ENCODE data around the gene CPT2. TPM values are rescaled to one million over a fixed set of nuclear protein-coding genes. Genes with fewer than 3 reads are reported as not detected.

The CPT2 gene
- 8.7 and 12.3 TPM in 2 replicates for total RNA-seq

DNA sequence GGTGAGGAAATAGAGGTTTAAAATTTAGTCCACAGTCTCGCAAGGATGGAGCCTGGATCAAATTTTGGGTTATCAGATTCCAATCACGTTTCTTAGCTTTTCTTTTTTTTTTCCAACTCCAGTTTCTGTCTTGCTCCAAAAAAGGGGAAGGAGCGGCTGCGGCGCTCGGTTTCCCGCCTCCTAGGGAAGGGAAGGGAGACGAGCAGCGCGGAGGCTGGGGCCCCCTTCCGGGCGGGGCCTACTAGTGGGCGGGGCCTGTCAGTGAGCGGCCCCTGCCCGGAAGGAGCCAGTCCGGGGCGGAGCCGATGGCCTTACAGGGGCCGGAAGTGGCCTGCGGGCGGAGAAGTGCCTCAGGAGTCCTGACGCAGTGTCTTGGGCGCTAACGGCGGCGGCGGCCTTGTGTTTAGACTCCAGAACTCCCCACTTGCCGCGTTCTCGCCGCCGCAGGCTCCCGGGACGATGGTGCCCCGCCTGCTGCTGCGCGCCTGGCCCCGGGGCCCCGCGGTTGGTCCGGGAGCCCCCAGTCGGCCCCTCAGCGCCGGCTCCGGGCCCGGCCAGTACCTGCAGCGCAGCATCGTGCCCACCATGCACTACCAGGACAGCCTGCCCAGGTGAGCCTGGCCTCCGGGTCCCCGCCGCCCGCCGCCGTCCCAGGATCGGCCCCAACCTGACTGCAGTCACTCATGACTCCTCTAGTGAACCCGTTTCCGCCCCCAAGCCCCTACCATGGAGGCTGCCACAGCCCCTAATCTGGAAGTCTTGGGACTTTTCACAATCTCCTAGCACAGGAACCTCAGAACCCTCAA lies at the start of gene CPT2:
Gene CPT2 (plus strand): TSS at position 340 of the 806 bp plus-strand sequence. CDS start 120 bp downstream, at position 460.
- DNase-seq (ENCODE audit: low read depth in 2 of 2) = peak; percentile 37 to 83

DNA sequence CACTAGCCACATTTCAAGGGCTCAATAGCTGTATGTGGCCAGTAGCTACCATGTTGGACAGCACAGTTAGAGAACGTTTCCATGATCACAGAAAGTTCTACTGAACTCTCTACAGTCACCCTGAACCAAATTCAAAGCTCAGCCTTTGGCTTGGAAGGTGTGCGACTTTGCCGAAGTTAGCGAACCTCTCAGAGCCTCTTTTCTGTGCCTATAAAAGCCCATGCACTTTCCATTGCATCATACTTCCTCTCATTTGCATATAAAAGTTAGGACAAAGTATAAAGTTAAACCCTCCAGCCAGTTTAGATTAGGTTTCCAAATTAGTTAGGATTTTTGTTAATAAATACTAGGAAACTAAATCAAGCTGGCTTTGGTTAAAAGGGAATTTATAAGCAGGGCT lies 49.5 kb upstream of the CPT2 start:
- DNase-seq (ENCODE audit: low read depth in 2 of 2) = no peak

DNA sequence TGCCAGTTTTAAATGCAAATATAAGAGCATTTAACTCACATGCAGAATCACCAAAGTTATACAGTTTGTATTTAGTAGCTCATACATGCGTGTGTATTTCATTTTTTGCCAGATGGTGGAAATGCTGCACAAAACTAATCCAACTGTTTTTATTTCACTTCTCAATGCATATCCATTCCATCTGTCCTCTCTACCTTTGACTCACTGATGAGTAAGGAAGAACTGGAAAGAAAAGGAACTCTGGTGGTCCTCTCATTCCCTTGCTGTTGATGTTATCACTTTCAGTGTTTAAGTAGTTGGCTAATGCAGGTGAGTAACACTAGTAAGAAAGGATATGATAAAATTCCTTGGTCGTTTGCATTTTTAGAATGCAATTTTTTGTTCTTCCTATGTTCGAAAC lies 48.5 kb upstream of the CPT2 start:
- no peak for DNase-seq (ENCODE audit: low read depth in 2 of 2)

DNA sequence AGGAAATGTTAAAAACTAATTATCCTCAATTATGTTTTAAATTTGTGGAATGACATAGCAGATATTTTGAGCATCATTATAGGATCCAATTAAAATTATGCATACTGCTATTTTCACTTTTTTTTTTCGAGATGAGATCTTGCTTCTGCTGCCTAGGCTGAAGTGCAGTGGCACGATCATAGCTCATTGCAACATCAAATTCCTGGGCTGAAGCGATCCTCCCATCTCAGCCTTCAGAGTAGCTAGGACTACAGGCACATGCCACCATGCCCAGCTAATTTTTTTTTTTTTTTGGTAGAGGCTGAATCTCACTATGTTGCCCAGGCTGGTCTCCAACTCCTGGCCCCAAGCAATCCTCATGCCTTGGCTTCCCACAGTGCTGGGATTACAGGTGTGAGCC lies 42.9 kb upstream of the CPT2 start:
- DNase-seq (ENCODE audit: low read depth in 2 of 2) = no peak

DNA sequence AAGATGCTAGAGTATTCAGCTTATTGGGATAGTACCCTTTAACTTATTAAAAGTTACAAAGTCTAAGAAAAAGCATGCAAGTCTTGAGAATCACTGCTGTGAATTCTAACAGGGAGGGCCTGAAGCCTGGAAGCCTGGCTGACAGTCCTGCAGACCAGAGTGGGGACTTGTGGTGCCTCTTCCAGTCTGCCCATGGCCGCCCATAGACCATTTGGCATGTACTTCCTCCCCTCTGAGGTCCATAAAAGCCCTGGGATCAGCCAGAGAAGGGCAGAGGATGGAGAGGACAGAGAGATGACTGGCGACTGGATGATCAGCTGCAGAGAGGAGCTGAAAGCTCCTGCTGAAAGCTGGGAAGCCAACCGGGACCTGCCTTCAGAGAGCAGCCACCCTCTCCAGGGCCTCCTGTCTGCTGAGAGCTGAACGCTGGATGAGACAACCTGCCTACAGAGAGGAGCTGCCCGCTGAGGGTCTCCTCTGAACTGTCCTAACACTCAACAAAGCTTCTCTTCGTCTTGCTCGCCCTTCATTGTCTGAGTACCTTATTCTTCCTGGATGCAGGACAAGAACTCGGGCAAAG lies 41.7 kb upstream of the CPT2 start:
- DNase-seq (ENCODE audit: low read depth in 2 of 2) = no peak

DNA sequence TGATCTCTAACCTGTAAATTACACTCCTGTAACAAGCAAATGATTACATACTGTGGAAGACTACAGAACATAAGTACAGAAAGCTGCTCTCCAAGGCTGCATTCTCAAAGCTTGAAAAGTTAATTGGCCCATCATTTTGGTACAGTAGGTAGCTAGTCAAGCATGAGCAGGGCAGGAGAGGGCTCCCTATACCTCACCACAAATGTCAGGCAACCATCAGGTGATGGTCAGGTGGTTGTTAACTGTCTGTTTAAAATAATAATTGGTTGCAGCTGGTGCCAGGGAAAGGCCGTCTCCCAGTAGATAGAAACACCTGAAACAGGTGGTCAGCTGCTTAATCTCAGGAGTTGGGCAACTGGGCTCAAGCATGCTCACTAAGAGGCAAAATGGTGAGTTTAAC lies 41.1 kb upstream of the CPT2 start:
- no peak for DNase-seq (ENCODE audit: low read depth in 2 of 2)

DNA sequence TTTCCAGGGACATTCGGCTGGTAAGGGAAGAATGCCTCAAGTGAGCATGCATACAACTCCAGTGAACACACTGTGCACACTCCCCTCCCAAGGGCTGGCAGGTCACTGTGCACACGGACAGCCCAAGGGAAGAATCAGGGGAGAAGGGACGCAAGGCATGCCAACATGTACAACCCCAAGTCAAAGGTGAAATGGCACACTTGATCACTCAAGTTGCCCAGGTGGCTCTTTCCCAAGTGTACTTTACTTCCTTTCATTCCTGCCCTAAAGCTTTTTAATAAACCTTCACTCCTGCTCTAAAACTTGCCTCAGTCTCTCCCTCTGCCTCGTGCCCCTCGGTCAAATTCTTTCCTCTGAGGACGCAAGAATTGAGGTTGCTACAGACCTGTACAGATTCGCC lies 40.7 kb upstream of the CPT2 start:
- DNase-seq (ENCODE audit: low read depth in 2 of 2) = no peak

DNA sequence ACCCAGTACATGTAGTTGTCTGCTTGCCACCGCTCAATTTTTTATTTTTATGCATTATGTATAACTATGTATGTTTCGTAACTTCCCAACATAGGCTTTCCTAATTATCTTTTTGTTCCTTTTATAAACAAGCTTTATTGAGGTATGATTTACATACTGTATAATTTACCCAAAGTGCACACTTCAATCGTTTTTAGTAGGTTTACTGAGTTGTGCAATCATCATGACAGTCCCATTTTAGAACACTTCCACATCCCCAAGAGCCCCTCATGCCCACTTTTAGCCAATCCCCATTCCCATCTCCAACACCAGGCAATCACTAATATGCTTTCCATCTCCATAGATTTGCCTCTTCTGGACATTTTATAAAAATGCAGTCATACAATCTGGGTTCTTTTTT lies 39.8 kb upstream of the CPT2 start:
- DNase-seq (ENCODE audit: low read depth in 2 of 2) = no peak

DNA sequence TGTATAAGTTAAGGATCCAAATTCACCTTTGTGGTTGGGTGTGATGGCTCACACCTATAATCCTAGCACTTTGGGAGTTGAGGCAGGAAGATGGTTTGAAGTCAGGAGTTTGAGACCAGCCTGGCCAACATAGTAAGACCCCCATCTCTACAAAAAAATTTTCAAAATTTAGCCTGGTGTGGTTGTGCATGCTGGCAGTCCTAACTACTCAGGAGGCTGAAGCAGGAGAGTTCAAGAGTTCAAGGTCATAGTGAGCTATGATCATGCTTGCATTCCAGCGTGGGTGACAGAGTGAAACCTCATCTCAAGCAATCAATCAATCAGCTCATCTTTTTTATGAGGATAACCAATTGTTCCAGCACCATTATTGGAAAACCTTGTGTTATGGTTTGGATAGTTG lies 37.7 kb upstream of the CPT2 start:
- DNase-seq (ENCODE audit: low read depth in 2 of 2) = no peak

DNA sequence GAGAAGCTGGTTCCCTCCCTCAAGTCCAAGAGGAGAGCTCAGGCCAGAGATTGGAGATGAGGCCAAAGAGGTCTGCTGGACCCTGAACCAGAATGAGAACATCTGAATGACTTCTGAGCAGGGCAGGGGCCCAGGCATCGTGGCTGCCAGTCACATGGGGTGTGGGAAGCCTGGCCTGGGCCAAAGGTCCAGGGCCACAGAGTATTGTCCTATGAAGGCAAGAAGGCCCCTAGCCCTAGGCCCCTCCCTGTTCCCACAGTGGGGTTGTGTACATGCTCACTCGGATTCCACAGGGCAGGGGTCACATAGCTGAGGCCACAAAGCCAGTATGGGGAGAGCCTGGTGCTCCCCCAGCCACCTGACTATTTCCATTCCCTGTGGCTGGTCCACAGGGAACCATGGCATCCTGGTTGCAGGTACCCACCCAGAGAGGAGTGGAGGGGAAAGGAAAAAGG lies 35.7 kb upstream of the CPT2 start:
- DNase-seq (ENCODE audit: low read depth in 2 of 2) = no peak

DNA sequence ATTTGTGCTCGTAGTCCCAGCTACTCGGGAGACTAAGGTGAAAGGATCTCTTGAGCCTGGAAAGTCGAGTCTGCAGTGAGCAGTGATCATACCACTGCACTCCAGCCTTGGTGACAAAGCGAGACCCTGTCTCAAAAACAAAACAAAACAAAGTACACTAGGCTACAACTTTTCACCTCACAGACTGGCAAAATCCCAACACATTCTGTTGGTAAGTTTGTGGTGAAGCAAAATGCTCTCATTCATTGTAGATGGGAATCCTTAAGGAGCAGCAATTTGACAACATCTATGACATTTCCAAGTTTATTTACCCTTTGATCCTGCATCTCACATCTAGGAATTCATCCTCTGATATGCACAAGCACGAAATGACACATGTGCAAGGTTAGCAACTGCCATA lies 34.0 kb upstream of the CPT2 start:
- no peak for DNase-seq (ENCODE audit: low read depth in 2 of 2)

DNA sequence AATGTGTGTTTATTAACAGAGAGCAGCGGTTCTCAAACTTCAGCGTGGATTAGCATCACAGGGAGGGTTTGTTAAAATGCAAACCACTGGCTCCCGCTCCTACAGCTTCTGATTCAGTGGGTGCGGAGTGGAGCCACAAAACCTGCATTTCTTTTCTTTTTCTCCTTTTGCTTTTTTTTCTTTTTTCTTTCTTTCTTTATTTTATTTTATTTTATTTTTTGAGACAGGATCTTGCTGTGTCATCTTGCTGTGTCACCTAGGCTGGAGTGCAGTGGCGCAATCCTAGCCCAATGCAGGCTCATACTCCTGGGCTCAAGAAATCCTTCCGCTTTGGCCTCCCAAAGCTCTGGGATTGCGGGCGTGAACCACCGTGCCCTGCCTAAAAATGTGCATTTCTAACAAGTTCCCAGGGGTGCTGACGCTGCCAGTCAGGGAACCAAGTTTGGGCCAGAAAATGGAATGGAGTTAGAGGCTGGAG lies 33.3 kb upstream of the CPT2 start:
- DNase-seq (ENCODE audit: low read depth in 2 of 2) = no peak

DNA sequence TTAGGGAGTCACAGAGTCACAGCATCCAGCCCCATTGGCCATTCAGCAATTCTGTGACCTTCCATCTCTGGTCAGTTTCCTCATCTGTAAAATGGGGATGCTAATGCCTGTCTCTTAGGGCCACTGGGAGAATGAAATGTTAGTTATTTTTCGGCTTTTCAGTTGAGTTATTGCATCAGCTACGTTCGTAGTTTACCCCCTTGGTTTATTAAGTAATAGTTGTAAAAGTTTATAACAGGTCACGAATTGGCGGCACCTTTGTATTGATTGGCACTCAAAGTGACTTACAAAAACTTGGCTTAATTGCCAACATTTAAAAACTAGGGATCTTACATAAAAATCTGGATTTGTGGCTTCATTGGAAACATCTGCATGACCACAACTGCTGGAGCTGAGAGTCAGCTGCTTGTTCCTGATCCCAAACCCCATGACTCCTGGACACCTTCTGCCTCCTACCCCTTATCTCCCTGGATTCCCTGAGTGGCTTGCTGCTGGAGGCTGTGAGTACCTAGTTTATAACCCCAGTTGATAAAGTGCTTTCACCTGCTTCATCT lies 31.1 kb upstream of the CPT2 start:
- no peak for DNase-seq (ENCODE audit: low read depth in 2 of 2)

DNA sequence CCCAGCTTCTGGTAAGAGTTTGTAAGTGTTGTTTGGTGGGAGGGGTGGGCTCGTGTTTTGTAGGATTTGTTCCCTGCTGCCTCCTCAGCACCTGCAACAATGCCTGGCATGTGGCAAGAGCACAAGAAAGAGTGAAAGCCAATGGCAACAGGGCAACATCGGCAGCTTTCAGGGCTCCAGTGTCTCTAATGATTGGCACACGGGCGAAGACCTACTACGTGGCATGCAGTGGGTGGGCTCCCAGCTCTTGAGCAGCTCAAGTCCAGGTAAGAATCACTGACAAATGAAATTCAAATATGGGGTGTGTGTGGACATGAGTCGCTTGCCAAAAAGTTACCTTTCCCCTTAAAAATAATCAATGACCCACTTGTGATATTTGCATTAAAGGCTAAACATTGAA lies 30.3 kb upstream of the CPT2 start:
- no peak for DNase-seq (ENCODE audit: low read depth in 2 of 2)

DNA sequence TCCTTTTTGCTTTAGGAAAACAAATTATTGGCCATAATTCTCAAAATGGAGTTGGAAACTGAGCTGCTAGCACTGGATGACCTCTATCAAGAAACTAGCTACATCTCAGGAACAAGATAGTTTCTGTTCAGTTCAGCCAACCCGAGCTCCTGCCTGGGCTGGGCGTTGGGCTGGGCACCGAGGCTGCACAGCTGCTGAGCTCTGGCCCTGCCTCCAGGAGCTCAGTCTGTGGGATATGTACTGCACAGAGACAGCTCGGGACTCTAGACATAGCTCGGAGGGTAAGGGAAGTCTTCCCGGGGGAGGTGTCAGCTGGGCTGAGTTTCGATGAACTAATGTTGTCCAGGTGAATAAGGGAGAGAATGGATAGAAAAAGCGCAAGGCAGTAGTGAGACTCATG lies 29.7 kb upstream of the CPT2 start:
- DNase-seq (ENCODE audit: low read depth in 2 of 2) = no peak

DNA sequence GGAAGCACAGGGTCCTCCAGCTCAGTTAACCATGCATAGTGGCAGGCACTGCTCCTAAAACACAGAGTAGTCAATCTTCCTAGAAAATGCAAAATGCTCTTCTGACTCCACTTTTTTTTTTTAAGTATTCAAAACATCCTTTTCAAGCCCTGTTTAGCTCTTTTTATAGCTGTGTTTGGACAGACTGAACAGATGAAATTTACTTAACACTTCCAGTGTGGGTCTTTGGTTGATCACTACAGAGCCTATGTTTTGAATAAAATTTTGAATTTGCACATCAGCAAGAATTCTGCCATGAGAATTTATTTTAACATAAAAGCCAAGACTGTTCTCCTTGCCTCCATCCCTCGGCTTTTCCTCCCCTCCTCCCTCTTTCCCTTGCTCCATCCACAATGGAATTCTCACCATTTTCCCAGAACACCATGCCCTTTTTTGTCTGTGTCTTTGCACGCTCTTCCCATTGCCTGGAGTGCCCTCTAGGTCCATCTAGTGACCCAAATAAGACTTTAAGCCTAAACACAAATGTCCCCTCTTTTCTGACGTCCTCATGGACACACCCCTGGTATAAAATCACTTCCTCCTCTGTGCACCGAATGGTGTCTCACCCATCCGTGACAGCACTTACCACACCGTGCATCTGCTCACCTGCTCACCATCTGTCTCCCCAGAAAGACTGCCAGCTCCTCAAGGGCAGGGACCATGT lies 24.0 kb upstream of the CPT2 start:
- no peak for DNase-seq (ENCODE audit: low read depth in 2 of 2)

DNA sequence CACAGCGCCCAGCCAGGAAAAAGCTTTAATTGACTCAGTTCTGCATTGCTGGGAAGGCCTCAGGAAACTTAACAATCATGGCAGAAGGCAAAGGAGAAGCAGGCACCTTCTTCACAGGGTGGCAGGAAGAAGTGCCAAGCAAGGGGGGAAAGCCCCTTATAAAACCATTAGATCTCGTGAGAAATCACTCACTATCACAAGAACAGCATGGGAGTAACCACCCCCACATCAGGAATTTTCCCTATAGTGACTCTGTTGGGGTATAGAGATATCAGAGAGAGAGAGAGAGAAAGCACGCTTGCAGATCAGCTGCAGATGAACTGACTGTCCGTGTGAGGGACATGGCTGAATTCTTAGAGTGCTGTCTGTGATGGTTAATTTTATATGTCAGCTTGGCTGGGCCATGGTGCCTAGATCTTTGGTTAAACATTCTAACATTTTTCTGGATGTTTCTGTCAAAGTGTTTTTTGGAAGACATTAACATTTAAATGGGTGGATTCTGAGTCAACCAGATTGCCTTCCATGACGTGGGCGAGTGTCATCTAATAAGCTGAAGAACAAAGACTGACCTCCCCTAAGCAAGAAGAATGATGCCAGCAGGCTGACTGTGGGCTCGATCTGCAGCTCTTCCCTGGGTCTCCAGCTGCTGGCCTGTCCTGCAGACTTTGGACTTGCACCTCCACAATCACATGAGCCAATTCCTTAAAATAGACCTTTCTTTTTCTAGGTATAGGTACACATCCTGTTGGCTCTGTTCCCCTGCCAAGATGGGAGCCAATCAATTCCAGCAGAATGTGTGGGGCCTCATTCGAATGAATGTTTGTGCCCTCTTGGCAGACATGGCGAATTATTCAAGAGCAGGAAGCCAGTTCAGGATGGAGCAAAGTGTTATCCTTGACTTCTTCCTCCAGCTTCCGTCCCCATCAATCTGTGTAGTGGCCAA lies 21.4 kb upstream of the CPT2 start:
- no peak for DNase-seq (ENCODE audit: low read depth in 2 of 2)

DNA sequence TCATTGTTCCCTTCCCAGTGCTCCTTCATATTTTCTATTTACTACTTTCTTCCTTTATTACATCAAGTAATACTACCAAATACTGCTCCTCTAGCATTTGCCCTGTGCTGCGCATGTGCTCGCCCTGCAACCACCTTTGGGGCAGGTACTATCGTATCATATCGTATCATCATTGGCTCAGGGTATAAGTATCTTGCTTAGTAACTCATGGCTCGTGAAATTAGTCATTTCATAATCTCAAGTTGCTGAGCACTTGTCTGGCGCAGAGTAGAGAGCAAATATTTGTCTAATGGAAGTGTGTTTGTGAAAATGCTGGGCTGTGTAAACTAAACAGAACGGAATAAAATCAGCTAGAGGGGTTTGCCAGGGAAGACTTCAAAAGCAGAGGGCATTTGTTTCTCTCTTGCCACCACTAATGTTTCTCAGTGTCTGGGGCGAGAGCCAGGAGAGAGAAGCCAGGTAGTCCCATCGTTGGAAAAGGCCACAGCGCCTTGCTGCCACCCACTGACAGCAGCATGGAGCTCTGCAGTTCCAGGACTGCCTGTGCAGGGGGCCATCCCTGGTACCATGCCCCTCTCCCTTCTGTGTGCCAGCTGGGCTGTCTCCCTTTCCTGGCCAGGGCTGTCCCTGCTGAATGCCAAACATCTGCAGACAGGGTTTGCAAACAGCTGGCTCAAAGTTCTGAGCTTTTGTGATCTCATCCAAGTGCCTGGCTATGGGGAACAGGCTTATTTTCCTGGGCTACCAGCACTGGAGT lies 20.0 kb upstream of the CPT2 start:
- no peak for DNase-seq (ENCODE audit: low read depth in 2 of 2)

DNA sequence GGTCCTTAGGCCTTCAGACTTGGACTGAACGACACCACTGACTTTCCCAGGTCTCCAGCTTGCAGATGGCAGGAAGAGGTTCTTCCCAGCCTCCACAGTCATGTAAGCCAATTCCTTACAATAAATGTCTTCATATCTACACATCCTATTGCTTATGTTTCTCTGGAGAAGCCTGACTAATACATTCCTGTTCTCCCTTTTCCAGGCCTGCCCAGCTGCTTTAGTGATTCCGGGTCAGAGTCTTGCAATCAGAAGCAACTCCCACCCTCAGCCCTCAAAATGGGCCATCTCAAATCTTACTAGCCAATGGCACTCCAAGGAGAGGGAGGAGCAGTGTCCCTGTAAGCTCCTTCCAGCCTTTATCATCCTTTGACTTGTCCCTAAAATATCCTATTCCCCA lies 16.4 kb upstream of the CPT2 start:
- no peak for DNase-seq (ENCODE audit: low read depth in 2 of 2)

DNA sequence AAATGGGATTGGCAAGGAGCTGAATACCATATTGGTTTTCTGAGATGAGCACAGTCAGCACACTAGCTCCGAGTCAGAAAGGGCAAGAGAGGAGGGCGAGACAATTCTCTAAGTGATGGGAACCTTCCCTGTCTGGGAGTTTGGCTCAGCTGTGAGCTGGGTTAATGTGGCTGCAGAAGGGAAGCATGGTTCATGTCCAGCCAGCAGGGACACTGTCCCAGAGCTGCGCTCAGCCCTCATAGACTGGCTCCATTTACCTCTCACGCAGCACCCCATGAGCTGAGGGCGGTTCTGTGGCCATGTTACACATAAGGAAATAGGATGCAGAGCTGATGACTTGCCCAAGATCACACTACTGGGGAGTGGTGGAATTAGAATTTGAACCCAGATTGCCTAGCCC lies 15.7 kb upstream of the CPT2 start:
- DNase-seq (ENCODE audit: low read depth in 2 of 2) = no peak

All from dermis microvascular lymphatic vessel endothelial cell (primary cell).